GM21619 (cell line): ENCODE data around the gene LRGUK.
"Not testable (repeated sequence)": the region's sequence is repeated elsewhere in the genome, so short reads cannot be mapped to it uniquely, and the experiment has no call there.

Source experiments
- ATAC-seq: cut with Tn5 transposase; IDR thresholded peaks from one replicate; pipeline ENCODE4 v1.9.1; 2021; ENCODE audit not compliant: unreplicated experiment

Gene LRGUK

GRCh38 chr7:134126966-134127848 is at the start of gene LRGUK:
Gene LRGUK (plus strand): TSS chr7:134127340. CDS start chr7:134127368, 28 bp downstream.
- peak; percentile 100 for ATAC-seq

GRCh38 chr7:134077560-134077959 is 49.6 kb upstream of the LRGUK start:
- ATAC-seq, result not testable (repeated sequence)

GRCh38 chr7:134078991-134079390 is 48.1 kb upstream of the LRGUK start:
- no peak for ATAC-seq

- ATAC-seq, result no peak
Measured at GRCh38 chr7:134081695-134082094, 45.4 kb upstream of the LRGUK start.

GRCh38 chr7:134083766-134084487 is 43.2 kb upstream of the LRGUK start:
- ATAC-seq, result no peak

GRCh38 chr7:134084488-134085144 is 42.5 kb upstream of the LRGUK start:
- ATAC-seq, result no peak

- no peak for ATAC-seq
Measured at GRCh38 chr7:134085311-134085710, 41.8 kb upstream of the LRGUK start.

GRCh38 chr7:134086998-134087735 is 40.0 kb upstream of the LRGUK start:
- ATAC-seq, result no peak

GRCh38 chr7:134088199-134088598 is 38.9 kb upstream of the LRGUK start:
- ATAC-seq, result no peak

GRCh38 chr7:134089446-134089845 is 37.7 kb upstream of the LRGUK start:
- ATAC-seq, result no peak

GRCh38 chr7:134098072-134098471 is 29.1 kb upstream of the LRGUK start:
- ATAC-seq, result no peak

GRCh38 chr7:134101716-134102115 is 25.4 kb upstream of the LRGUK start:
- no peak for ATAC-seq

- ATAC-seq, result no peak
Measured at GRCh38 chr7:134104166-134104565, 23.0 kb upstream of the LRGUK start.

- ATAC-seq, result no peak
Measured at GRCh38 chr7:134105841-134106240, 21.3 kb upstream of the LRGUK start.

GRCh38 chr7:134108802-134109201 is 18.3 kb upstream of the LRGUK start:
- no peak for ATAC-seq

GRCh38 chr7:134113655-134114054 is 13.5 kb upstream of the LRGUK start:
- ATAC-seq, result no peak

GRCh38 chr7:134114992-134115391 is 12.1 kb upstream of the LRGUK start:
- no peak for ATAC-seq

- ATAC-seq, result no peak
Measured at GRCh38 chr7:134120405-134120804, 6.7 kb upstream of the LRGUK start.

- no peak for ATAC-seq
Measured at GRCh38 chr7:134121632-134122139, 5.5 kb upstream of the LRGUK start.

- no peak for ATAC-seq
Measured at GRCh38 chr7:134122980-134123379, 4.2 kb upstream of the LRGUK start.

- ATAC-seq, result no peak
Measured at GRCh38 chr7:134126146-134126545, 994 bp upstream of the LRGUK start.
